Measurements from ENCODE around the gene C11orf21. TPM values are rescaled to one million over a fixed set of nuclear protein-coding genes. Genes with fewer than 3 reads are reported as not detected.

C11orf21 gene
- total RNA-seq, 1 donor from 2014 or later = 0.29 TPM

DNA sequence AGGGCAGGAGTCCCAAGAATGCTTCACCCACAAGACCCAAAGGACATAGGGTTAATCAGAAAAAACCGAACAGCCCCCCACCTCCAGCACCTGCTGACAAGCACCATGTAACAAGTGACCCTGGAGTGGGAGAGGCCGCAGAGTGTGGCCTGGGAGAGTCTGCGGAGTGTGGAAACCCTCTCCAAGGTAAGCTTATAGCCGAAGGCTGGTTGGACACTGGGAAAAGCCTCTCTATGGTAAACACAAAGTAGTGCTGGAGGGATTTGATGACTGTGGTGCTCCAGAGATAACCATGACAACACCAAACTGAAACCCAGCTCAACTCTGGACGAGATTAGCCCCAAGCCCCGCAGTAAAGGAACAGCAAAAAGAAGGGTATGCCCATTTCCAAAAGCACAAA lies 50.6 kb downstream of the C11orf21 start:
- H3K4me3 Mint-ChIP-seq = no peak overlapping the region
- H3K9me3 Mint-ChIP-seq = peaks cover 13% of the 10 kb centered on the region
- TF ChIP-seq, protein P1, sequence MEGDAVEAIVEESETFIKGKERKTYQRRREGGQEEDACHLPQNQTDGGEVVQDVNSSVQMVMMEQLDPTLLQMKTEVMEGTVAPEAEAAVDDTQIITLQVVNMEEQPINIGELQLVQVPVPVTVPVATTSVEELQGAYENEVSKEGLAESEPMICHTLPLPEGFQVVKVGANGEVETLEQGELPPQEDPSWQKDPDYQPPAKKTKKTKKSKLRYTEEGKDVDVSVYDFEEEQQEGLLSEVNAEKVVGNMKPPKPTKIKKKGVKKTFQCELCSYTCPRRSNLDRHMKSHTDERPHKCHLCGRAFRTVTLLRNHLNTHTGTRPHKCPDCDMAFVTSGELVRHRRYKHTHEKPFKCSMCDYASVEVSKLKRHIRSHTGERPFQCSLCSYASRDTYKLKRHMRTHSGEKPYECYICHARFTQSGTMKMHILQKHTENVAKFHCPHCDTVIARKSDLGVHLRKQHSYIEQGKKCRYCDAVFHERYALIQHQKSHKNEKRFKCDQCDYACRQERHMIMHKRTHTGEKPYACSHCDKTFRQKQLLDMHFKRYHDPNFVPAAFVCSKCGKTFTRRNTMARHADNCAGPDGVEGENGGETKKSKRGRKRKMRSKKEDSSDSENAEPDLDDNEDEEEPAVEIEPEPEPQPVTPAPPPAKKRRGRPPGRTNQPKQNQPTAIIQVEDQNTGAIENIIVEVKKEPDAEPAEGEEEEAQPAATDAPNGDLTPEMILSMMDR (IDR thresholded peaks at IDR 0.05; ENCODE audit: unreplicated experiment) = no peak
- H3K27me3 Mint-ChIP-seq (ENCODE audit: low read depth) = peaks cover 1% of the 10 kb centered on the region
- no peak overlapping the region for H3K27ac Mint-ChIP-seq
- peaks cover 2% of the 10 kb centered on the region for H3K4me1 Mint-ChIP-seq
- H3K36me3 Mint-ChIP-seq = peaks cover 4% of the 10 kb centered on the region
- DNase-seq (ENCODE audit: low spot score in 2 of 2, unreplicated experiment in 2 of 2) = peak in 1 of 2 experiments; percentile 34

DNA sequence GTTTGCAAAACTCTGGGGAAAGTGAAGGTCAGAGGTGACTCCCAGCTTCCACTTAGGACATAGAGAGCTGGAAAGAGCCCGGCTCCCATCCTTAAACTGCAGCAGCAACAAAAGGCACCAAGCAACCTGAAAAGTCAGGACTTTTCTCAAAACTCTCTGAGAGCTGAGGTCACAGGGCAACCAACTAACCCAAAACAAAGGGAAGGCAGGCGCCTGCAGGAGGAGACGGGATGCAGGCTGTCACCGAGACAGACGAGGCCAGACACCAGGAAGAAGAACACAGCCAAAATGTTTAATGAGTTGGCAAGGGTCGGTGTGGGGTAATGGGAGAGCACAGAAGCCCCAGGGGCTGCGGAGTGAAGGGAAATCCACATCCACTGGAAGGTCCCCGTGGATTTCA lies 51.2 kb downstream of the C11orf21 start:
- TF ChIP-seq, protein P1 (IDR thresholded peaks at IDR 0.05; ENCODE audit: unreplicated experiment) = no peak
- DNase-seq (ENCODE audit: low spot score in 2 of 2, unreplicated experiment in 2 of 2) = no peak
- Mint-ChIP-seq H3K27me3 (ENCODE audit: low read depth) (peaks cover 1% of the 10 kb centered on the region), H3K36me3 (peaks cover 4% of the 10 kb centered on the region), H3K4me3 (no peak overlapping the region), H3K9me3 (peaks cover 13% of the 10 kb centered on the region), H3K4me1 (no peaks in the 10 kb centered on the region), H3K27ac (no peak overlapping the region)

DNA sequence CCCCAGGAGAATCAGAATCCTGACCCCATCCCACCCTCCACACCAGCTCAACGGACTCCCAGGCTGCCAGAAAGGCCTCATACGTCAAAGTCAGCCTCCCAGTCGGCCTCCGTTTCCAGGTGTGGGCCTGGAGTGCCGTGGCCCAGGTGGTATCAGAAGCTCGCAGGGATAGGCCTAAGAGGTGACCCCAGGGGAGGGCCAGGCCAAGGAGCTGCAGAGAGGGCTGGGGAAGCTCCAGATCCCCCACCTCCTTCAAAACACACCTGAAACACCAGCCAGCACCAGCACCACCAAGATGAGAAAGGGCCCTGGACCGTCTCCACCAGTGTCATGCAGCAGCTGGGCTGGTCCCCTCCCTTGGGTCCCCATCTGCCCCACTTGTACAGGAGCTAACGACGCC lies 51.7 kb downstream of the C11orf21 start:
- H3K36me3 Mint-ChIP-seq = peaks cover 2% of the 10 kb centered on the region
- H3K9me3 Mint-ChIP-seq = peaks cover 9% of the 10 kb centered on the region
- no peak for DNase-seq (ENCODE audit: low spot score in 2 of 2, unreplicated experiment in 2 of 2)
- H3K4me1 Mint-ChIP-seq = no peaks in the 10 kb centered on the region
- H3K27me3 Mint-ChIP-seq (ENCODE audit: low read depth) = peaks cover 3% of the 10 kb centered on the region
- H3K4me3 Mint-ChIP-seq = no peak overlapping the region
- no peak overlapping the region for H3K27ac Mint-ChIP-seq
- TF ChIP-seq, protein P1 (IDR thresholded peaks at IDR 0.05; ENCODE audit: unreplicated experiment) = no peak

DNA sequence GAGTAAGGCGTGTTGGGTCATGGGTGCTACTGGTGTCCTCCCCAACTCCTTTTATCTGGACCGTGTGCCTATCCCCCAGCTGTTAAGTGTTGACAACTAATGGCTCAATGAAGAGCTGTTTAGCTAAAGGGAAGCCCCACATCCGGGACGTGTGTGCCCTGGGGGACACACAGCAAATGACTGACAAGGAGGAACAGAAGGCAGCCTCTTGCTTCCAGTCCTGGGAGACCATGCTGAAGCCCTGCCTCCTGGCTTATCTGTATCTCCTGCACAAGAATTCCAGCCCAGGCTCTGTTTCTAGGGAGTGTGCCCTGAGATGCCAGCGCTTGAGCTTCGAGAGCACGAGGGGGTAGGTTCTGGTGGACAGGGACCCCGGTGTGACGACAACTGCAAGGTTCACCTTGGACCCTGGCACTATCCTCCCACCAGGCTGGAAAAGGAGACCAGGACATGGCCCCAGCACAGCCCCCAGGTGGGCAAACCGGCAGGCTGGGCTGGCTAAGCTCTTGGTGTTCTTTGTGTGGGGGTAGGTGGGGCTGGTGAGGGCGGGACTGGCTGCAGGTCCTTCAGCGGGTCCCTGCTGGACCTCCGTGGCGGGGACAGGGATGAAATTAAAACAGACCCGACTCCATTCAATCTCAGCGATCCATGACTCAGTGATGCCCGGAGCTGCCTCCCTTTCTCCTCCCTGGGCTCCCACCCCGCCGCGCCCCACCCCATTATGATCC lies 52.4 kb downstream of the C11orf21 start:
- no peak overlapping the region for H3K27ac Mint-ChIP-seq
- peaks cover 9% of the 10 kb centered on the region for H3K27me3 Mint-ChIP-seq (ENCODE audit: low read depth)
- DNase-seq (ENCODE audit: low spot score in 2 of 2, unreplicated experiment in 2 of 2) = no peak
- H3K4me1 Mint-ChIP-seq = no peaks in the 10 kb centered on the region
- TF ChIP-seq, protein P1 (IDR thresholded peaks at IDR 0.05; ENCODE audit: unreplicated experiment) = no peak
- H3K4me3 Mint-ChIP-seq = no peak overlapping the region
- H3K36me3 Mint-ChIP-seq = no peaks in the 10 kb centered on the region
- peaks cover 5% of the 10 kb centered on the region for H3K9me3 Mint-ChIP-seq

DNA sequence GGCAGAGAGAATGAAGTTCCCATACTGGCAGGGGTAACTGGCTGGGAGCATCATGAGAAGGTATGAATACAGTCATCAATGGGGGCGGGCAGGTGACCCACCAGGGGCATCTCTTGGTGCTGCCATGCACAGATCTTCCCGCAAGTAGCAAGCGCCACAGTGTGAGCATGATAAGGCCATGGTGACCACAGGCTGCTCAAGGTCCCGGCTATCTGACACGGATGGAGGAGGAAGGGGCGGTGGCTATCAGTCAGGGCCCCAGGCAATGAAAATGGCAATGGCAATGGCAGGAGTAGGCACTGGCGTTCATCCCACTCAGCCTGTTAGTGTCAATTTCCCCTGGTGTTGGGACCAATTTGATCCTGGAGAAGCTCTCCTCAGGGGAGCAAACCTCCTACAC lies 53.0 kb downstream of the C11orf21 start:
- peak in 1 of 2 experiments; percentile 29 for DNase-seq (ENCODE audit: low spot score in 2 of 2, unreplicated experiment in 2 of 2)
- Mint-ChIP-seq H3K27ac (no peak overlapping the region), H3K36me3 (no peaks in the 10 kb centered on the region), H3K27me3 (ENCODE audit: low read depth) (peaks cover 14% of the 10 kb centered on the region), H3K9me3 (peaks cover 5% of the 10 kb centered on the region), H3K4me3 (no peak overlapping the region), H3K4me1 (no peaks in the 10 kb centered on the region)
- TF ChIP-seq, protein P1 (IDR thresholded peaks at IDR 0.05; ENCODE audit: unreplicated experiment) = no peak
